ENCODE data around the gene ZKSCAN5. TPM values are rescaled to one million over a fixed set of nuclear protein-coding genes. Genes with fewer than 3 reads are reported as not detected.

The ZKSCAN5 gene
- total RNA-seq, 4 donors from 2014 or later: 3.1 to 15.5 (median 9.2) TPM

DNA sequence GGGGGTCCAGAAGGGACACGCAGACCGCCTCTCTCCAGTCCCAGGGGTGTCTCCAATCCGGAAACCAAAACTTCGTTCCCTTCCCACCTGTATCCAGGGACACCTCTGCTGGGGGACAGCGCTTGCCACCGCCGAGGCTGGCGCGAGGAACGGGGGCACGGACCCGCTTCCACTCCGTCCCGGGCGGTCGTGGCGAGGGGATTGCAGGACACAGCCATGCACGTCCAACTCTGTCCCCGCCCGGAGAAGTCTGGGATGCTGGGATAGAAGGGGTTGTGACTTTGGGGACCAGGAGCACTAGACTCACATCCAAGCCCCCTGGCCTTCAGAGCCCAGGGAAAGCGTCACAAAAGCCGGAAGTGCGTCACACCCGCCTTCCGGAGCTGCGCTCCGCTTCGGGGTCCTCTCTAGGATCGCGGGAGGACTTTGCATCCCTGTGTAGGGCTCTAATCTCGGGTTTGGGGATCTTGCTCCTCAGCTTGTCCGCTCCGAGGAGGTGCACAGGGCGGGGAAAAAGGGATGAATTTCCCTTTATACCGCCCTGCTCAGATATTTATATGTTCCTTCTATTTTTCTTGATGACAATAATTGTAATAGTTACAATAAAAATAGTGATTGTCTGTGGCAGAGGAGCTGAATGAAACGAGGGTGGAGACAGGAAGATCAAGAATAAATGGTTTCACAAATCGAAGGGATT, 47.5 kb downstream of the ZKSCAN5 start, which contains the start of gene FAM200A:
TSS of gene FAM200A (minus strand) at position 348 of the 697 bp plus-strand sequence. CDS start 3,707 bp downstream, outside the sequence.
- DNase-seq: peak; percentile 88 to 89
- intact Hi-C loops (cut with DNase I; ENCODE audit: low total_unique reads): loop anchor here (5.0 kb wide), 1 partner anchor 50 kb away; the partner anchor contains the start of genes ZKSCAN5 and ZNF394
- TF ChIP-seq, protein P1, sequence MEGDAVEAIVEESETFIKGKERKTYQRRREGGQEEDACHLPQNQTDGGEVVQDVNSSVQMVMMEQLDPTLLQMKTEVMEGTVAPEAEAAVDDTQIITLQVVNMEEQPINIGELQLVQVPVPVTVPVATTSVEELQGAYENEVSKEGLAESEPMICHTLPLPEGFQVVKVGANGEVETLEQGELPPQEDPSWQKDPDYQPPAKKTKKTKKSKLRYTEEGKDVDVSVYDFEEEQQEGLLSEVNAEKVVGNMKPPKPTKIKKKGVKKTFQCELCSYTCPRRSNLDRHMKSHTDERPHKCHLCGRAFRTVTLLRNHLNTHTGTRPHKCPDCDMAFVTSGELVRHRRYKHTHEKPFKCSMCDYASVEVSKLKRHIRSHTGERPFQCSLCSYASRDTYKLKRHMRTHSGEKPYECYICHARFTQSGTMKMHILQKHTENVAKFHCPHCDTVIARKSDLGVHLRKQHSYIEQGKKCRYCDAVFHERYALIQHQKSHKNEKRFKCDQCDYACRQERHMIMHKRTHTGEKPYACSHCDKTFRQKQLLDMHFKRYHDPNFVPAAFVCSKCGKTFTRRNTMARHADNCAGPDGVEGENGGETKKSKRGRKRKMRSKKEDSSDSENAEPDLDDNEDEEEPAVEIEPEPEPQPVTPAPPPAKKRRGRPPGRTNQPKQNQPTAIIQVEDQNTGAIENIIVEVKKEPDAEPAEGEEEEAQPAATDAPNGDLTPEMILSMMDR (IDR thresholded peaks at IDR 0.05): no peak
- TF ChIP-seq POLR2A (IDR thresholded peaks at IDR 0.05): peak in 1 of 2 donors; percentile 79
- H3K27me3 ChIP-seq: no peaks in the 10 kb centered on the region
- peaks cover 0 to 4% of the 10 kb centered on the region in 2 donors for H3K9me3 ChIP-seq
- no peaks in the 10 kb centered on the region for H3K36me3 ChIP-seq
- peaks cover 0 to 8% of the 10 kb centered on the region in 2 donors for H3K4me1 ChIP-seq
- H3K27ac ChIP-seq: peak within 1 kb of the TSS; percentile 82 to 87
- H3K4me3 ChIP-seq: peak within 1 kb of the TSS; percentile 86 to 92

DNA sequence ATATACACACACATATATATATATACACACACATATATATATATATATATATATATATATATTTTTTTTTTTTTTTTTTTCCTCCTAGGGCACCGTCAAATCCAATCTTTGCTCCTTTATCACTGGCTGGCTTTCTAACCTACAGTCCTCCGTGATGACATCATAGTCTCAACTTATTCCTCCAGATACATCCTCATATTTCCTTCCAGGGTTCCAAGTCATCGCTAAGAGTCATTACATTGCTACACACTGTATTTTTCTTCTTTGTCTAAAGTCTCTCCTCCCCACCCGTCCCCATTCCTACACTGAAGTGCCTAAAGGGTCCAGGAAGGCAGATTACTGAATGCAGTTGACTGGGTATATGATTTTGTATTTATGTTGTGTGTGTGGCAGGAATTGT, 48.6 kb downstream of the ZKSCAN5 start:
- Histone ChIP-seq H3K4me1 (peaks cover 5 to 8% of the 10 kb centered on the region in 2 donors), H3K36me3 (no peaks in the 10 kb centered on the region), H3K27me3 (no peaks in the 10 kb centered on the region), H3K27ac (no peak overlapping the region), H3K4me3 (no peak overlapping the region), H3K9me3 (peaks cover 0 to 4% of the 10 kb centered on the region in 2 donors)
- TF ChIP-seq, protein P1 (IDR thresholded peaks at IDR 0.05): no peak
- no peak for TF ChIP-seq POLR2A (IDR thresholded peaks at IDR 0.05)
- intact Hi-C loops (cut with DNase I; ENCODE audit: low total_unique reads): loop anchor here (5.0 kb wide), 1 partner anchor 51 kb away; the partner anchor contains the start of genes ZKSCAN5 and ZNF394
- DNase-seq: no peak

DNA sequence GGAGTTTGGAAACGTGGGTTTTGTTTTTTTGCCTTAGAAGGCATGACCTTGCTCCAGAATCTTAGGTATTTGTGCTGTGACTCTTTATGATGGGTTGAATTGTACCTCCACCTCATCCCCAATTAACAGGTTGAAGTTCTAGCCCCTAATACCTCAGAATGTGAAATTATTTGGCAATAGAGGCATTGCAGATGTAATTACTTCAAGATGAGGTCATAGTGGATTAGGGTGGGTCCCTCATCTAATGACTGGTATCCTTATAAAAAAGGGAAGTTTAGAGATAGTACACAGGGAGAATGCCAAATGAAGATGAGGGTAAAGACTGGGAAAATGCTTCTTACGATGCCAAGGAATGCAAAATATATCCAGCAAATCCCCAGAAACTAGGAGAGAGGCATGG, 50.5 kb downstream of the ZKSCAN5 start:
- no peak for DNase-seq
- Histone ChIP-seq H3K27me3 (no peaks in the 10 kb centered on the region), H3K9me3 (no peaks in the 10 kb centered on the region), H3K4me3 (no peak overlapping the region), H3K36me3 (no peaks in the 10 kb centered on the region), H3K4me1 (peaks cover 5 to 8% of the 10 kb centered on the region in 2 donors), H3K27ac (no peak overlapping the region)
- TF ChIP-seq POLR2A (IDR thresholded peaks at IDR 0.05): no peak
- intact Hi-C loops (cut with DNase I; ENCODE audit: low total_unique reads): loop anchor here (5.0 kb wide), 1 partner anchor 53 kb away; the partner anchor contains the start of genes ZKSCAN5 and ZNF394

DNA sequence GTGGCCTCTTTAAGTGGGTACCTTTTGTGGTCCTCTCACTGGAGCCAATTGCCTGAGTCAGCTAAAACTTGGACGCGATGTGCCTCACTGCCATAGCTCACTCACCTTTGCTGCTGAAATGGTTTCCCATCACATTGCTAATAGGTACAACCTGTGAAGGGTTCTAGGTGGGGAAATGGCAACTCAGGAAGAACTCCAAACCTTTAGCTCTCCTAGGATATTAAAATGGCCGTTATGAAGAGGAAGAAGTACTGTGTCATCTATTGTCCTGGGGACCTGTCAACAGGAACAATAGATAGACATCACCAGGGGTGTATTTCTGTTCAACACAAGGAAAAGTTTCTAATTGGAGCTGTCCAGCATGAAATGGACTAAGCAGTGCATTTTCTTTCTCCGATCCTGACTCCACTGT, 52.7 kb downstream of the ZKSCAN5 start:
- intact Hi-C loops (cut with DNase I; ENCODE audit: low total_unique reads): no loop called here
- Histone ChIP-seq H3K27ac (peak overlapping the region; percentile 94 to 95), H3K4me1 (peaks cover 5 to 9% of the 10 kb centered on the region in 2 donors)

DNA sequence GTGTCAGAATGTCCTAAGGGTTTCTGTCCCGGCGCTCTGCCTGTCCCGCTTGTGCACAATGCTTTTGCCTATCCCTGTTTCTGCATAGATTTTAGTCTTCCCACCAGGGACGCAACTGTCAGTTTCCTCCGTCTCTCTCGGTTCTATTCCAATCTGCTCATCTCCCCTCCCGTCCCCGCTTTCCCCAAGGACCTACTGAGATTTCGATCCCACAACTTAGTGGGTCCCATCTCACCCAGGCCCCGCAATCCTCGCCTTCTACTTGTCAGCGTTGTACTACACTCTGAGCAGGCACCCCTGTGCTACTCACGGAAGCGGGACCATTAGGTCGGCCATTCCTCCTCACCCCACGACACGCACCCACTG, 53.5 kb downstream of the ZKSCAN5 start:
- Histone ChIP-seq H3K27ac (peak overlapping the region; percentile 94 to 95), H3K4me3 (peak overlapping the region; percentile 88 to 95), H3K36me3 (no peaks in the 10 kb centered on the region), H3K27me3 (no peaks in the 10 kb centered on the region), H3K4me1 (peaks cover 5 to 9% of the 10 kb centered on the region in 2 donors), H3K9me3 (no peaks in the 10 kb centered on the region)
- no peak for DNase-seq
- TF ChIP-seq, protein P1 (IDR thresholded peaks at IDR 0.05): no peak
- no peak for TF ChIP-seq POLR2A (IDR thresholded peaks at IDR 0.05)
- intact Hi-C loops (cut with DNase I; ENCODE audit: low total_unique reads): no loop called here

More for the DNA sequence above, 52.7 kb downstream of the ZKSCAN5 start:
- Histone ChIP-seq H3K4me3 (peak overlapping the region; percentile 88 to 95), H3K36me3 (no peaks in the 10 kb centered on the region), H3K27me3 (no peaks in the 10 kb centered on the region), H3K9me3 (no peaks in the 10 kb centered on the region)
- no peak for DNase-seq
- TF ChIP-seq, protein P1 (IDR thresholded peaks at IDR 0.05): no peak
- TF ChIP-seq POLR2A (IDR thresholded peaks at IDR 0.05): no peak

Measured in uterus (tissue), 4 donors.